ENCODE results near the gene APBB2.

The APBB2 gene

GRCh38 chr4:41215969-41216293 is 1.6 kb upstream of the APBB2 start:
- no peak for DNase-seq (ENCODE audit: low spot score)

GRCh38 chr4:41215155-41215554 is 813 bp upstream of the APBB2 start:
- no peak for DNase-seq (ENCODE audit: low spot score)

GRCh38 chr4:41214825-41215146 is 444 bp upstream of the APBB2 start:
- DNase-seq (ENCODE audit: low spot score): no peak

GRCh38 chr4:41213625-41214135 is 662 bp downstream of the APBB2 start:
- DNase-seq (ENCODE audit: low spot score): no peak

GRCh38 chr4:41212616-41213203 is 1.6 kb downstream of the APBB2 start:
- peak; percentile 80 for DNase-seq (ENCODE audit: low spot score)

GRCh38 chr4:41211951-41212615 is 2.3 kb downstream of the APBB2 start:
- DNase-seq (ENCODE audit: low spot score): no peak

- no peak for DNase-seq (ENCODE audit: low spot score)
Observed at GRCh38 chr4:41209901-41210300, 4.4 kb downstream of the APBB2 start.

- DNase-seq (ENCODE audit: low spot score): no peak
Observed at GRCh38 chr4:41209187-41209586, 5.2 kb downstream of the APBB2 start.

GRCh38 chr4:41207291-41207831 is 7.0 kb downstream of the APBB2 start:
- no peak for DNase-seq (ENCODE audit: low spot score)

- DNase-seq (ENCODE audit: low spot score): no peak
Observed at GRCh38 chr4:41205854-41206460, 8.4 kb downstream of the APBB2 start.

- DNase-seq (ENCODE audit: low spot score): no peak
Observed at GRCh38 chr4:41205130-41205529, 9.2 kb downstream of the APBB2 start.

GRCh38 chr4:41204400-41204978 is 9.9 kb downstream of the APBB2 start:
- no peak for DNase-seq (ENCODE audit: low spot score)

GRCh38 chr4:41203841-41204240 is 10.5 kb downstream of the APBB2 start:
- DNase-seq (ENCODE audit: low spot score): no peak

- no peak for DNase-seq (ENCODE audit: low spot score)
Observed at GRCh38 chr4:41202820-41203568, 11.3 kb downstream of the APBB2 start.

- DNase-seq (ENCODE audit: low spot score): no peak
Observed at GRCh38 chr4:41202356-41202755, 12.0 kb downstream of the APBB2 start.

- DNase-seq (ENCODE audit: low spot score): no peak
Observed at GRCh38 chr4:41200486-41201017, 13.8 kb downstream of the APBB2 start.

GRCh38 chr4:41199788-41200187 is 14.6 kb downstream of the APBB2 start:
- no peak for DNase-seq (ENCODE audit: low spot score)

GRCh38 chr4:41197996-41198395 is 16.3 kb downstream of the APBB2 start:
- no peak for DNase-seq (ENCODE audit: low spot score)

GRCh38 chr4:41197495-41197894 is 16.8 kb downstream of the APBB2 start:
- DNase-seq (ENCODE audit: low spot score): no peak

GRCh38 chr4:41196633-41197332 is 17.6 kb downstream of the APBB2 start:
- DNase-seq (ENCODE audit: low spot score): no peak

- no peak for DNase-seq (ENCODE audit: low spot score)
Observed at GRCh38 chr4:41192136-41192535, 22.2 kb downstream of the APBB2 start.
